GM13976 (cell line): Measurements from ENCODE around the gene VWA8.

Experiments
- DNase-seq: peaks from one replicate; pipeline ENCODE4 v3.0.0; 2012; ENCODE audit warnings: low spot score
- in situ Hi-C: fragments of 300-500 bp; cut with MboI; formaldehyde crosslinking; loops from one replicate; pipeline ENCODE4 v1.12.0; 2022; ENCODE audit warnings: low sequenced_read_pairs, mixed read lengths, inconsistent platforms; ENCODE audit not compliant: unreplicated experiment
- TF ChIP-seq, protein P1 (sequence below): IDR thresholded peaks from 2 replicates; pipeline ENCODE4 v1.5.1; 2012; ENCODE audit warnings: borderline replicate concordance, mild to moderate bottlenecking; ENCODE audit not compliant: insufficient read depth; ENCODE audit errors: extremely low read depth, missing control alignments, control extremely low read depth

The VWA8 gene

DNA sequence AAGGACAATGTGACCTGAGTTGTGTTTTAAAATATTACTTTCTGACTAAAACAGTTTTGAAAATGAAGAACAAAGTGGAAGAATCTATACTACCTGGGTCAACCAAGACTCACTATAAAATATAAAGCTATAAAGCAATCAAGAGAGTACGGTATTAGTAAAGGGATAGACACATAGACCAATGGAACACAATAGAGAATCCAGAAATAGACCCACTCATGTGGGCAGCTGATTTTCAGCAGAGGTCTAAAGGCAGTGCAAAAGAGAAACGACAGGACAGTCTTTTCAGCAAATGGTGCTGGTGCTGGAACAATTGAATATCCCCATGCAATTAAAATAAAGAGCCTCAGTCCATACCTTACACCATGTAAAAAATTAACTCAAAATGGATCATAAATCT, 278.9 kb downstream of the VWA8 start:
- TF ChIP-seq, protein P1, sequence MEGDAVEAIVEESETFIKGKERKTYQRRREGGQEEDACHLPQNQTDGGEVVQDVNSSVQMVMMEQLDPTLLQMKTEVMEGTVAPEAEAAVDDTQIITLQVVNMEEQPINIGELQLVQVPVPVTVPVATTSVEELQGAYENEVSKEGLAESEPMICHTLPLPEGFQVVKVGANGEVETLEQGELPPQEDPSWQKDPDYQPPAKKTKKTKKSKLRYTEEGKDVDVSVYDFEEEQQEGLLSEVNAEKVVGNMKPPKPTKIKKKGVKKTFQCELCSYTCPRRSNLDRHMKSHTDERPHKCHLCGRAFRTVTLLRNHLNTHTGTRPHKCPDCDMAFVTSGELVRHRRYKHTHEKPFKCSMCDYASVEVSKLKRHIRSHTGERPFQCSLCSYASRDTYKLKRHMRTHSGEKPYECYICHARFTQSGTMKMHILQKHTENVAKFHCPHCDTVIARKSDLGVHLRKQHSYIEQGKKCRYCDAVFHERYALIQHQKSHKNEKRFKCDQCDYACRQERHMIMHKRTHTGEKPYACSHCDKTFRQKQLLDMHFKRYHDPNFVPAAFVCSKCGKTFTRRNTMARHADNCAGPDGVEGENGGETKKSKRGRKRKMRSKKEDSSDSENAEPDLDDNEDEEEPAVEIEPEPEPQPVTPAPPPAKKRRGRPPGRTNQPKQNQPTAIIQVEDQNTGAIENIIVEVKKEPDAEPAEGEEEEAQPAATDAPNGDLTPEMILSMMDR, result no peak
- DNase-seq, result no peak
- in situ Hi-C loops, result no loop called here

DNA sequence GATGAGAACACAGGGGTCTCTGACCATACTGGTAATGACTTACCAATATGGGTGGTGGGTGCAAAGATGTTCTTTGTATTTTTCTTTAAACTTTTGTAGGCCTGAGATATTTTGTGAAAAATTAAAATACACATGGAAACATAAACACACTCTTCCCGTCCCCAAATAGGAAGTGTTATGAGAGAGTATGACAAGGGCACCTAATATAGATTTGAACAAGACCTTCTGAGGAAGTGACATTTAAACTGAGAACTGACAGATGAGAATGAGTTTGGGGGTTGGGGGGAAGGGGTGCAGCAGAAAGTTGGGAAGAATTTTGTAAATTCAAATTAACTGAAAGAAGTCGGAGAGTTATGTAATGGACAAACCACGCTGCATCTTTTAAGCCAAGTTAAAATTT, 279.3 kb downstream of the VWA8 start:
- in situ Hi-C loops, result no loop called here
- TF ChIP-seq, protein P1, result no peak
- no peak for DNase-seq

DNA sequence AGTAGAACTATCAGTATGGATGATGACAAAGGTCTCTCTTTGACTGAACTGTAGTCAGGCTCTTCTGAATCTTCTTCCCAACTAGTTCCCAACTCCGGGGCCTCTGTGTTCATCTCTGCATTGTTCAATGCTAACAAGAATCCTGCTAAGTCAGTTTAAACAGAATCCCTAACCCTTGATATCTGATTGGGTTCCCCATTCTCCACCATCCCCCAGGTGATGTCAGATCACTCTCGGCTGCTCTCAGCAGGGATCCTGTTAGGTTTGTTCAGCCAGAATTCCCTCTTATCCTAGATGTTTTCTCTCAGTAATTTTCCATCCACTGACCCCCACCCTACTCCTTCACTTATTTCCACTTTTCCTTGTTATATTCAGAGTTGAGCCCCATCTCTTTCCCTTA, 280.0 kb downstream of the VWA8 start:
- in situ Hi-C loops, result no loop called here
- TF ChIP-seq, protein P1, result no peak
- no peak for DNase-seq

DNA sequence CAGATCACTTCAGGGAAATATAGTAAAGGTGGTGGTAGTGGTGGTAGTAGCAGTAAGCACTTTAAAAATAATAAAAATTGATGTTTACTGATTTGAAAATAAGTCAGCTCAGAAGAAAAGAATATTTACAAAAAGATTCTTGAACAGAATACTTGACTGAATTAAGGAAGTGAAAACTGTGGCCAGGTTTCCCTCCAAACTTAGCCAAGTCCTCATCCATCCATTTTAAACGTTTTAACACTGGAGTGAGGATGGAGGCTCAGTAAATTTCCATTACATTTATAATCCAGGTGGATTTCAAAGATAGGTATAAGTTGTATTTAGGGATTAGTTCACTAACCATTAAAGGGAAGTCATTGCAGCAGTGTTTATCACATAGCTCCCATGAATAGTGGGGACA, 282.1 kb downstream of the VWA8 start:
- DNase-seq, result no peak
- in situ Hi-C loops, result no loop called here
- TF ChIP-seq, protein P1, result no peak

DNA sequence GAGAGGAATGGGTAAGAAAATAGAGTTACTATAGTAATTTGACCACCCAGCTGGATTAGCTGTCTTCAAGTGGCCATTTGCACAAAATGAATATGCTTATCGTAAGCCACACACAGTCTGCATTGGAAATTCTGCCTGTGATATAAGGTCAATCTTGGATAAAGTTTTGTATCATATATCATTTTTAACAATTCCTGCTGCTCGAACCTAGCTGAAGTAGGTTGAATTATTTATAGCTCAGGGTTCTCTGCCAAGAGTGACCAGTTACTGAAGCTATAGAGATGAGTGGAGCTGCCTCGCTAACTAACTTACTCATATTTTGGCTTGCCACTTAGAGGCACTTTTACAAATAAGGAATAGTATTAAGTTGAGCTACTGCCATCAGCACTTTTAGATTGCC, 282.7 kb downstream of the VWA8 start:
- in situ Hi-C loops, result no loop called here
- TF ChIP-seq, protein P1, result no peak
- no peak for DNase-seq

DNA sequence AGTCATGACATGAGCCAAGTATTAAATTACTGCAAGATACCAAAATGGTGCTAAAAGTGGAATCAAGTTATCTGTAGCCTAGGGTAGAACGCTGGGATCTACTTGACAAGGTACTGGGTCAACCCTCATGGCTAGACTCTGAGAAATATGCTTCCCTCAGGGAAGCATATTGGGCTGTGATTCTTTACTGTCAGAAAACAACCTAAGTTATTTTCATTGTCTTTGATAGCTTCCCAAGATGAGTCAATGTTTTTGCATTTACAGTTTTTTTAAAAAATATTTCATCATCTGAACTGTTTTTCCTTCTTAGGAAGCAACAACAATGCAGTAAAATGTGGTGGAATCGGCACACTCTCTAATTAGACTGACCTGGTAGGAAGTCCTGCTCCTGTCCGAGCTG, 285.6 kb downstream of the VWA8 start:
- no peak for DNase-seq

More for the DNA sequence above, 285.6 kb downstream of the VWA8 start:
- TF ChIP-seq, protein P1, result no peak
- in situ Hi-C loops, result no loop called here
